K562 (cell line): ENCODE measurements around the gene FRG2B. TPM values are rescaled to one million over a fixed set of nuclear protein-coding genes. Genes with fewer than 3 reads are reported as not detected.

Experiments
- ATAC-seq: fragments of 200-7000 bp; cut with Tn5 transposase; 3 replicates; pipeline ENCODE4 v1.9.1; 2020; ENCODE audit warnings: moderate library complexity
- BruUV-seq: library from RNA; stranded (reverse); fragments of 400-500 nt; replicated peaks from 2 replicates; lab custom pipeline; 2021; lab: Mats Ljungman, UMichigan
- CTCF ChIA-PET: fragments of 300-600 bp; formaldehyde crosslinking; extraction: SDS; loops from one replicate; lab custom pipeline; 2021; ENCODE audit warnings: low intra/inter-chr PET ratio; lab: Yijun Ruan, JAX
- POLR2A ChIA-PET: fragments of 300-600, 350-650 bp; sonication (Branson Sonifier 250); formaldehyde crosslinking; extraction: SDS; loops from one replicate; lab custom pipeline; 2021; ENCODE audit warnings: antibody characterized with exemption, inconsistent platforms; lab: Yijun Ruan, JAX
- DNase-seq, 4 experiments: peaks; one replicate each; pipeline versions ENCODE4 v3.0.0 to v3.0.0-alpha.2; 2011 to 2018; ENCODE audit warnings: low spot score in 3 of 4, mixed read lengths in 3 of 4; ENCODE audit errors: extremely low read depth in 1 of 4
- FAIRE-seq: peaks from 2 replicates; lab custom pipeline; 2011; peaks lifted over from hg19 to GRCh38; lab: Jason Lieb, UNC
- H2AFZ ChIP-seq: 2 replicates; pipeline ENCODE4 v1.6.0; 2011; ENCODE audit warnings: low read depth, low read length, control low read depth, inconsistent platforms
- H3K27ac ChIP-seq: fragments of 200-600 bp; 3 replicates; pipeline ENCODE4 v1.8.0; 2011; ENCODE audit warnings: low read depth, mild to moderate bottlenecking, control low read depth, inconsistent platforms, low read length, moderate library complexity, mixed read lengths; ENCODE audit errors: extremely low read depth
- H3K27me3 ChIP-seq, 2 experiments: fragments of 300-600 bp in 1 of 2; 2 replicates in 1 of 2; 3 replicates in 1 of 2; pipeline versions ENCODE4 v1.6.0 to v1.8.0; 2011; ENCODE audit warnings: inconsistent platforms in 2 of 2, low read length in 2 of 2, mild to moderate bottlenecking in 1 of 2, mixed read lengths in 1 of 2, moderate library complexity in 1 of 2; ENCODE audit not compliant: control insufficient read depth in 2 of 2, insufficient read depth in 2 of 2
- H3K36me3 ChIP-seq: fragments of 300-600 bp; 3 replicates; pipeline ENCODE4 v1.8.0; 2011; ENCODE audit warnings: mild to moderate bottlenecking, low read length, inconsistent platforms; ENCODE audit not compliant: control insufficient read depth, insufficient read depth
- H3K4me1 ChIP-seq, 2 experiments: fragments of 200-600 bp in 1 of 2; replicated peaks in 1 of 2; 2 replicates in 1 of 2; 3 replicates in 1 of 2; pipeline versions ENCODE4 v1.5.1 to v1.8.0; 2011; ENCODE audit warnings: inconsistent platforms in 2 of 2, low read length in 2 of 2, mild to moderate bottlenecking in 1 of 2, mixed read lengths in 1 of 2, moderate library complexity in 1 of 2; ENCODE audit not compliant: control insufficient read depth in 2 of 2, insufficient read depth in 2 of 2
- H3K4me2 ChIP-seq: 2 replicates; pipeline ENCODE4 v1.6.1; 2011; ENCODE audit warnings: low read length, control low read depth, inconsistent platforms, mixed read lengths; ENCODE audit not compliant: insufficient read depth
- H3K4me3 ChIP-seq: fragments of 200-600 bp; sonication (generic), shearing (Covaris generic); 2 replicates; pipeline ENCODE4 v1.5.1; 2016; ENCODE audit warnings: control low read depth, inconsistent platforms
- H3K79me2 ChIP-seq: fragments of 200-600 bp; 3 replicates; pipeline ENCODE4 v1.8.0; 2011; ENCODE audit warnings: low read length, inconsistent platforms; ENCODE audit not compliant: control insufficient read depth, insufficient read depth
- H3K9ac ChIP-seq, 2 experiments: 2 replicates each; pipeline versions ENCODE4 v1.6.0 to v1.6.1; 2011; ENCODE audit warnings: low read depth in 2 of 2, low read length in 2 of 2, control low read depth in 1 of 2, inconsistent platforms in 1 of 2, mild to moderate bottlenecking in 1 of 2, mixed read lengths in 1 of 2; ENCODE audit not compliant: insufficient read depth in 1 of 2
- H3K9me1 ChIP-seq: one replicate; pipeline ENCODE4 v1.6.0; 2011; ENCODE audit warnings: inconsistent platforms, mild to moderate bottlenecking, low read length, moderate library complexity; ENCODE audit not compliant: control insufficient read depth, insufficient read depth
- H3K9me3 ChIP-seq: replicated peaks from 2 replicates; pipeline ENCODE4 v1.5.1; 2011; ENCODE audit warnings: low read depth, low read length, inconsistent platforms; ENCODE audit not compliant: control insufficient read depth, insufficient read depth
- H4K20me1 ChIP-seq: replicated peaks from 2 replicates; pipeline ENCODE4 v1.6.1; 2011; ENCODE audit warnings: low read length, inconsistent platforms, mixed read lengths; ENCODE audit not compliant: control insufficient read depth, insufficient read depth
- CBFA2T3 ChIP-seq: fragments of 450-650 bp; IDR thresholded peaks from 2 replicates; pipeline ENCODE4 v1.6.1; 2017
- FUS ChIP-seq: fragments of 200-400 bp; formaldehyde crosslinking; optimal IDR thresholded peaks from 2 replicates; pipeline ENCODE3; 2017; ENCODE audit warnings: low read depth, low read length
- KAT8 ChIP-seq: fragments of 450-650 bp; IDR thresholded peaks from 2 replicates; pipeline ENCODE4 v1.6.1; 2016; ENCODE audit warnings: low read depth, mild to moderate bottlenecking
- MTA3 ChIP-seq: fragments of 450-650 bp; formaldehyde crosslinking; IDR thresholded peaks from 2 replicates; pipeline ENCODE4 v1.6.1; 2017; ENCODE audit warnings: mild to moderate bottlenecking, borderline replicate concordance
- NR3C1 ChIP-seq: sonication (generic); formaldehyde crosslinking; IDR thresholded peaks from 2 replicates; pipeline ENCODE4 v1.8.1; 2022; ENCODE audit warnings: missing genetic modification reagents
- ZBTB33 ChIP-seq: sonication (generic); formaldehyde crosslinking; IDR thresholded peaks from 2 replicates; pipeline ENCODE4 v1.8.1; 2023; ENCODE audit warnings: mild to moderate bottlenecking, missing genetic modification reagents
- ZNF518B ChIP-seq: fragments of 250-450 bp; sonication (Bioruptor Pico); IDR thresholded peaks from 2 replicates; pipeline ENCODE4 v1.5.0; 2021; ENCODE audit warnings: mild to moderate bottlenecking, moderate library complexity
- ZNF740 ChIP-seq, 3 experiments: fragments of 200-800 bp in 1 of 3; sonication (Bioruptor generic) in 1 of 3; sonication (generic) in 1 of 3; formaldehyde crosslinking in 1 of 3; IDR thresholded peaks; 2 replicates each; pipeline versions ENCODE4 v1.6.1 to v1.8.0; 2016 to 2022; ENCODE audit warnings: mild to moderate bottlenecking in 2 of 3, missing compliant biosample characterization in 2 of 3, missing genetic modification characterization in 2 of 3, missing genetic modification reagents in 1 of 3
- ZSCAN29 ChIP-seq: fragments of 450-650 bp; IDR thresholded peaks from 2 replicates; pipeline ENCODE4 v1.6.1; 2017
- WGBS: fragments of 100-300 bp; shearing (Covaris generic); methylation state at CpG from one replicate; pipeline ENCODE4 v1.1.6; 2016; ENCODE audit warnings: low coverage, mixed read lengths; ENCODE audit not compliant: insufficient coverage; ENCODE audit errors: missing lambda C conversion rate; 5-methylcytosine and 5-hydroxymethylcytosine counted together
- in situ Hi-C: fragments of 300-500 bp; cut with MboI; formaldehyde crosslinking; loops from 4 replicates; pipeline ENCODE4 v1.15.0; 2018; ENCODE audit warnings: inconsistent platforms, mixed read lengths
- intact Hi-C: fragments of 100-400 bp; cut with micrococcal nuclease; formaldehyde crosslinking; loops from 2 replicates; pipeline ENCODE4 v1.14.2; 2022
- polyA plus RNA-seq, 8 experiments: library from polyadenylated mRNA; depleted of rRNA in 4 of 8; stranded (reverse) in 5 of 8; unstranded in 3 of 8; fragments of >200 nt; fragmentation: Nextera tagmentation in 2 of 8; fragmentation: Illumina TruSeq in 1 of 8; extraction: Ambion mirVana in 2 of 8; extraction: Trizol in 1 of 8; gene quantifications; 2 replicates each; pipeline versions ENCODE4 v1.2.1 to v1.2.3, GENCODE V29; 2011 to 2014; ENCODE audit warnings: inconsistent platforms in 1 of 8, missing spikeins in 1 of 8
- total RNA-seq, 7 experiments: library from RNA; depleted of rRNA in 6 of 7; stranded (reverse); fragments of >200 nt in 6 of 7; fragmentation: Illumina TruSeq in 2 of 7; extraction: Trizol in 2 of 7; gene quantifications; 2 replicates each; pipeline versions ENCODE4 v1.2.1 to v1.2.3, GENCODE V29; 2011 to 2021; ENCODE audit warnings: low replicate concordance in 1 of 7
- TF ChIP-seq, protein P1 (sequence below): sonication (generic); formaldehyde crosslinking; IDR thresholded peaks from 2 replicates; pipeline ENCODE4 v1.5.0; 2020; ENCODE audit warnings: missing genetic modification reagents
- TF ChIP-seq, protein P2 (sequence below), 2 experiments: IDR thresholded peaks; 2 replicates each; pipeline ENCODE4 v1.6.1; 2011; ENCODE audit warnings: borderline replicate concordance in 1 of 2, control low read depth in 1 of 2, low read depth in 1 of 2, low read length in 1 of 2, mild to moderate bottlenecking in 1 of 2, mixed read lengths in 1 of 2, moderate library complexity in 1 of 2; ENCODE audit not compliant: insufficient read depth in 1 of 2, insufficient read length in 1 of 2, poor library complexity in 1 of 2, severe bottlenecking in 1 of 2; ENCODE audit errors: extremely low read depth in 1 of 2

The FRG2B gene
- total and polyA plus RNA-seq, 9 of the 15 experiments (the other 6 are each of a cell fraction or from before 2014, with no cell fraction given), result not detected

DNA sequence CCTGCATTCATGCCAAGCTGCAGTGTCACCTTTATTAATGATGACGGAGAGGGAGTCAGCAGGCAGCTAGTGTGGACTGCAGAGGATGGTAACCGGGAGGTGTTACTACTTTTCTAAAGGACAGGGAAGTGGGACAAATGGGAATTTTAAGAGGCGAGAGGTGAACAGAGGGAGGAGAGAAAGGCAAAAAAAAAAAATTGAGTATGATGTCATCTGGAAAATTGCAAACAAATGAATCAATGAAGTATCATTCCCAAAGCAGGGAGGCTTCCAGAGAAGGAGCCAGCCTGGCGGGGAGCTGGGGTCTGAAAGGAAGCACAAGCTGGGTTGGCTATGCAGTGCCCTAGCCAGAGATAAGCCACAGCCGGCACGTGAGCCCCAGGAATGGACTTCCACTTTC lies 12.9 kb downstream of the FRG2B start (continued):
- TF ChIP-seq ZNF740 (CRISPR knock-in tag; IDR thresholded peaks at IDR 0.05), result no peak
- no peak for TF ChIP-seq ZNF740 (tag; IDR thresholded peaks at IDR 0.05)

GRCh38 chr10:133611079-133611478 lies 15.5 kb downstream of the FRG2B start:
- H3K36me3 ChIP-seq, result no peaks in the 10 kb centered on the region
- BruUV-seq, result no TSS peak
- no peak overlapping the region for H3K4me3 ChIP-seq
- no peak for DNase-seq
- H4K20me1 ChIP-seq, result no peaks in the 10 kb centered on the region
- H2AFZ ChIP-seq, result no peak overlapping the region
- H3K9me3 ChIP-seq, result no peaks in the 10 kb centered on the region
- H3K27me3 ChIP-seq, result no peaks in the 10 kb centered on the region
- 2% methylated on average over 4 of the region's 4 CpGs for WGBS
- in situ Hi-C loops (no loop called here), intact Hi-C loops (no loop called here)
- no peak overlapping the region for H3K9ac ChIP-seq
- TF ChIP-seq CBFA2T3 (no peak), MTA3 (no peak), ZBTB33 (CRISPR knock-in tag) (no peak), ZNF518B (CRISPR knock-in tag) (no peak), NR3C1 (CRISPR knock-in tag) (no peak), KAT8 (no peak), FUS (no peak), ZSCAN29 (no peak)
- TF ChIP-seq, protein P1, sequence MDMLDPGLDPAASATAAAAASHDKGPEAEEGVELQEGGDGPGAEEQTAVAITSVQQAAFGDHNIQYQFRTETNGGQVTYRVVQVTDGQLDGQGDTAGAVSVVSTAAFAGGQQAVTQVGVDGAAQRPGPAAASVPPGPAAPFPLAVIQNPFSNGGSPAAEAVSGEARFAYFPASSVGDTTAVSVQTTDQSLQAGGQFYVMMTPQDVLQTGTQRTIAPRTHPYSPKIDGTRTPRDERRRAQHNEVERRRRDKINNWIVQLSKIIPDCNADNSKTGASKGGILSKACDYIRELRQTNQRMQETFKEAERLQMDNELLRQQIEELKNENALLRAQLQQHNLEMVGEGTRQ (CRISPR knock-in tag), result no peak
- TF ChIP-seq, protein P2, sequence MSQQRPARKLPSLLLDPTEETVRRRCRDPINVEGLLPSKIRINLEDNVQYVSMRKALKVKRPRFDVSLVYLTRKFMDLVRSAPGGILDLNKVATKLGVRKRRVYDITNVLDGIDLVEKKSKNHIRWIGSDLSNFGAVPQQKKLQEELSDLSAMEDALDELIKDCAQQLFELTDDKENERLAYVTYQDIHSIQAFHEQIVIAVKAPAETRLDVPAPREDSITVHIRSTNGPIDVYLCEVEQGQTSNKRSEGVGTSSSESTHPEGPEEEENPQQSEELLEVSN (IDR thresholded peaks at IDR 0.05; ENCODE audit: borderline replicate concordance in 1 of 2, extremely low read depth in 1 of 2, insufficient read depth in 1 of 2, insufficient read length in 1 of 2, low read depth in 1 of 2, low read length in 1 of 2, poor library complexity in 1 of 2, severe bottlenecking in 1 of 2), result no peak
- no peak for FAIRE-seq
- H3K4me2 ChIP-seq, result no peak overlapping the region
- ATAC-seq, result no peak
- CTCF ChIA-PET, result no interaction called here
- no peaks in the 10 kb centered on the region for H3K4me1 ChIP-seq
- POLR2A ChIA-PET, result no interaction called here
- H3K27ac ChIP-seq, result no peak overlapping the region
- H3K79me2 ChIP-seq, result no peaks in the 10 kb centered on the region
- H3K9me1 ChIP-seq, result no peaks in the 10 kb centered on the region
